ENCODE results near the gene EIF4A2.
A peak's percentile ranks its signal among the peaks of the same experiment; 100 is the strongest.

EIF4A2 gene

DNA sequence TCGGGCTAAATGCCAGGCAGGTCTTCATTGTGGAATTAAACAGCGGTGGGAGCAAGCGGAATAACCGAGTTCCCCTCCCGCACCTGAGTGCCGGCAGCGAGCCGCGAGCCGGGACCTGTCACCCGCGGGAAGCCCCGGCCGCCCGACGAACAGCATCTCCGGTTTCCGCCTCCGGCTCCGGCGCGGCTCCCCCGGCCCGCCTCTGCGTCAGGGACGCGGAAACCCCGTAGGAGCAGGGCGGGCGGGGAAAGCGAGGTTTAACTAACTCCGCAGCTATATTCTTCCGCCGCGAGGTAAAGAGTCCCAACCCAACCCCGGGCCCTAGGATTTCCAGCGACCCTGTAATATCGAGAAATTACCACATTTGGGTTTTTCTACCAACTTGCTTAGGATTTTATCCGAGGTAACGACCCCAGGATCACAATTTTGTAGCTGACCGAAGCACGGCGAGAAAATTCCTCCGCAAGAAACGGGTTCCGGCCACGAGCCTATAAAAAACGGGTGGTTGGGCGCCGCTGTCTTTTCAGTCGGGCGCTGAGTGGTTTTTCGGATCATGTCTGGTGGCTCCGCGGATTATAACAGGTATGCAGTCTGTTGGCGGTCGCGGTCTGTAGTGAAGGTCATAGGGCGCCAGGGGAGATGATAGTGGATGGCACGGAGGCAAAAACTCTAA is at the start of gene EIF4A2:
EIF4A2 (plus strand) TSS at position 520 of the 673 bp plus-strand sequence; CDS start at position 554, 34 bp downstream.
- DNase-seq: peak; percentile 81

- DNase-seq: no peak
Observed at GRCh38 chr3:186742618-186743380, 40.6 kb upstream of the EIF4A2 start.

DNA sequence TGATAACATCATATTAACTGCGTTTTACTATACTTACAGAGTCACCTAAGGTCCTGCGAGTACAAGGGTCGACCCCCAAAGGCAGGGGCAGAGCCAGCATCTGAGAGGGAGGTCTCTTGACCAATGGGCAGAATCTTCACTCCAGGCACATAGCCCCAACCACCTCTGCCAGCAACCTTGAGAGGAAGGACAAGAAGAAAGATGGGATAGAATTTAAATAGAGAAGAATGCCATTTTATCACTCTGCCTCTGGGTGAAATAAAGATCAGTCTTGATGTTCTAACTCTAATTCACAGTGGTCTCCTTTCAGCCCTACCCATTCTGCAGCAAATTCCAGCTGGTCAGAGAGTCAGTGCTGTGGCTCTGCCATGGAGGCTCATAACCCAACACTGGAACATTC is 39.7 kb upstream of the EIF4A2 start:
- no peak for DNase-seq

GRCh38 chr3:186746008-186746407 is 37.4 kb upstream of the EIF4A2 start:
- DNase-seq: peak; percentile 93

GRCh38 chr3:186750316-186750715 is 33.1 kb upstream of the EIF4A2 start:
- no peak for DNase-seq

DNA sequence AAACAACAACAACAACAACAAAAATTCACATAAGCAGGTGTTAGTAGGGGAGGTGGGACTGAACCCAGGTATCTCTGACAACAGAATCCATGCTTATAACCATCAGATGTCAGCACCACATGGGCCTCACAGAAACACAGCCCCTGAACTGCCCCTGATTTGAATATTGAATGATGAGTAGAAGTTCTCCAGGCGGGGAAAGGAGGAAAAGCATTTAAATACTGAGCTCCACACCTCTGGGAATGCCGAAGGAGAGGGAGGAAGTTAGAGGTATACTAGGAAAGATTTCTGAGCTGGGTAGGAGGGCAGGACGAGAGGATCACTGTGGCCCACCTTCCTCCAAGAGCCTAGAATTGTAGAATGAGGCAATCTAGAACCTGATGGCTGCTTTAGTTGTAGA is 31.9 kb upstream of the EIF4A2 start:
- DNase-seq: no peak

GRCh38 chr3:186754006-186754405 is 29.4 kb upstream of the EIF4A2 start:
- no peak for DNase-seq

- DNase-seq: no peak
Observed at GRCh38 chr3:186754871-186755270, 28.5 kb upstream of the EIF4A2 start.

DNA sequence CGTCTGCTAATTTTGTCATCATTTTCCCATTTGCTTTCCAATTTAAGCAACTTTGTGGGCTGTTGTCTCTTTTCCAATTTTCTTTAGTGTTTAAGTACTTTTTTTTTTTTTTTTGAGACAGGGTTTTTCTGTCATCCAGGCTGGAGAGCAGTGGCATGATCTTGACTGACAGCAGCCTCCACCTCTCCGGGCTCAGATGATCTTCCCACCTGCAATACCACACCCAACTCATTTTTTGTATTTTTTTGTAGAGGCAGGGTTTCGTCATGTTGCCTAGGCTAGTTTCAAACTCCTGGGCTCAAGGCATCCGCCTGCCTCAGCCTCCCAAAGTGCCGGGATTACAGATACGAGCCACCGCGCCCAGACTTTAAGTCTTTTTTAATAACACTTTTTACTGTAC is 26.2 kb upstream of the EIF4A2 start:
- DNase-seq: no peak

DNA sequence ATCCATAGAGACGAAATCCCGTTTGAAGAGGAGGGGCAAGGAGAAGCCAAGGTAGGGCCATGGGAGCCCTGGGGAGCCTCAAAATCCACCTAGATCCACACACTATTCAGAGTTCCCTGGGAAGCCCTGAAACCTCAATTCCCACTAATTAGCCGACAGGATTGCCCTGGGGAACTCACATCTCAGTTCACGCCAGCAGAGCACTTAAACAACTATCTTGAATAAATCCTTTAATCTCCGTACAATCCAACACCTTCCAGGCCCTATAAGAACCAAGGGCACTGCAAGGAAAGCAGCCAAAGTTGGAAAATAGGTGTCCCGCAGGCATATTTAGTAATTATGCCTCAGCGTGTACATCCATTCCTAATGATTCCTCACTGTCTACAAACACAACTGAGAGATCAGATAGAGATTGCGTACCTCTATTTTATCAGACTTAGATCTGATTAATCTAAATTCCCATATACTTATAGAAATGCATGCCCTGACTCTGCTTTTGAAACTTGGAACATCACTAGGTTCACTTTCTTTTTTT is 25.6 kb upstream of the EIF4A2 start:
- no peak for DNase-seq

DNA sequence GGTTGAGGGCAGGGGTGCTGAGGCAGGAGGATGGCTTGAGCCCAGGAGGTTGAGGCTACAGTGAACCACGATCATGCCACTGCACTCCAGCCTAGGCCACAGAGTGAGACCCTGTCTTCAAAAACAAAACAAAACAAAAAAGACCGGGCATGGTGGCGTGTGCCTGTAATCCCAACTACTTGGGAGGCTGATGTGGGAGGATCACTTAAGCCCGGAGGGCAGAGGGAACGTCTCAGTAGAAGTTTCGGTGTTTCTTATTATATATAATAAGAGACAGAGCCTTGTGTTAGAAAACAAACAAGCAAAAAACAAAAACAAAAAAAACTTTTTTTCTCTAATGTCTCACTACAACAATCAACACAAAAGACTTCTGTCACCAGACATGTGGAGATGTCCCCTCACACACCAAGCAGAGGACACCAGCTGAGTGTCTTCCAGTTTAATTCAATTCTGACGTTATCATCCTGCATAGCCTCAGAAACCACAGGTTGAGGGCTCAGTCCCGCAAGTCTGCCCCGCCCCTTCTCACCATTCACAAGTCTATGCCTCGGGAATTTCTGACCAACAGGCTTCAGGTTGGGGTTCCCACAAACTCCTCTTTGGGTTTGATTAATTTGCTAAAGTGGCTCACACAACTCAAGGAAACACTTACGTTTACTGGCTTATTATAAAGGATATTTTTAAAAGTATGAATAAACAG is 24.0 kb upstream of the EIF4A2 start:
- DNase-seq: peak; percentile 8

GRCh38 chr3:186760141-186760833 is 23.1 kb upstream of the EIF4A2 start:
- DNase-seq: peak; percentile 25

DNA sequence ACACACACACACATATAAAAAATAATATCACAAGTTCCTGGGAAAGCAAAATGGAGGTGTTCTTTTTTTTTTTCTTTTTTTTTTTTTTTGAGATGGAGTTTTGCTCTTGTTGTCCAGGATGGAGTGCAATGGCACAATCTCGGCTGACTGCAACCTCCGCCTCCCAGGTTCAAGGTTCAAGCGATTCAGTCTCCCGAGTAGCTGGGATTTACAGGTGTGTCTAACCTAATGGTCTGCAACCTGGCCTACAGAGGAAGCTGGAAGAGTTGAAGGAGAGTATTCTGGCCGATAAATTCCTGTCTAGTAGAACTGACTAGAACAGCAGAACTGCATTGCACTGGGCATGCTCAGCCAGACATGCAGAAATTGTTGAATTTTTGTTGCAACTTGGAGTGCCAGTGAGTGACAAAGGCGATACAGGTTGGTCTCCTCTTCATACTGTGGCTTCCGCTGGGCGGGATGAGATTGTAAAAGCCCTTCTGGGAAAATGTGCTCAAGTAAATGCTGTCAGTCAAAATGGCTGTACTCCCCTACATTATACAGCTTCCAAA is 22.4 kb upstream of the EIF4A2 start:
- no peak for DNase-seq

- DNase-seq: no peak
Observed at GRCh38 chr3:186772281-186772694, 11.1 kb upstream of the EIF4A2 start.

DNA sequence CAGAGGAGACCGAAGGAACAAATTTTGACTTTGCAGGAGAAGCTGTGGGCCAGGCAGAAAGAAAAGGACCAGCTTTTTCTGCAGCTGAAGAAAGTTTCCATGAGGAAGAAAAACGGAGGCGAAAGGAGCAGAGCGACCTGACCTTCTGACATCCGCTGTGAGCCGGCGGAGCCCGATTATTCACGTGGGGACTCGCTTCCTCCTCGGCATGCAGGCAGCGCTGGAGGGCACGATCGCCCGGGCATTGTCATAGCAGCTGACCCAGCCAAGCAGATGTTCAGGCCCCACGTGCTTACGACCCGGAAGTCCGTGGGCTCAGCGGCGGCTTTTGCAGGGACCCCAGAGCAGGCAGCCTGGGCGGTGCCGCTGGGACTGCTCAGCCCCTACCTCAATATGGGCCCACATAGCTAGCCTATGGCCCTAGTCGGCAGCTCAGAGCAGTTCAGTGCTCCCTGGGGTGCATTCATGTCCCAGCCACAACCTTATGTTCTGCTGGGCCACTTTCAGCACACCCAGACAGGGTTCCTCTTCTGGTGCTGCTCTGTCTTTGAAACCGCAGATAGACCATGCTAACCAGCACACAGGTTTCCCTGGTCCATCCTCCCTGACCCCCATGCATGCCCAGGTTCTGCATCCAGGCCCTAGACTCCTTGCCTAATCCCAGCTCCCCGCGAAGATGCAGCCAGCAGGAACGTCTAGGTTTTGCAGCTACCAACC is 10.5 kb upstream of the EIF4A2 start:
- no peak for DNase-seq

DNA sequence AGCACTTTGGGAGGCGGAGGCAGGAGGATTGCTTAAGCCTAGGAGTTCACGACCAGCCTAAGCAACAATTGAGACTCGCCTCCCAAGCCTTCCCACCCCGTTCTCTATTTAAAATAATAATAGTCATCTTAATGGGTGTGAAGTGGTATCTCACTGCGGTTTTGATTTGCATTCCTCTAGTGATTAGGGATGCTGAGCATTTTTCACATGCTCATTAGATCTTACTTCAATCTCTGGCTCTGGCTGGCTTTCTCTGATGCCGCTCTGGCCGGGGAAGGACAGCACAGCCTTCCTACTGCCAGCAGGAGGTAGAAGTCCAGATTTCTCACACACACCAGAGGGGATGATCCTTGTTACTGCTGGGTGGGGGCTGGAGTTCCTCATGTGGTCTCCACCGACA is 7.4 kb upstream of the EIF4A2 start:
- DNase-seq: no peak

- DNase-seq: no peak
Observed at GRCh38 chr3:186779204-186779603, 4.2 kb upstream of the EIF4A2 start.

DNA sequence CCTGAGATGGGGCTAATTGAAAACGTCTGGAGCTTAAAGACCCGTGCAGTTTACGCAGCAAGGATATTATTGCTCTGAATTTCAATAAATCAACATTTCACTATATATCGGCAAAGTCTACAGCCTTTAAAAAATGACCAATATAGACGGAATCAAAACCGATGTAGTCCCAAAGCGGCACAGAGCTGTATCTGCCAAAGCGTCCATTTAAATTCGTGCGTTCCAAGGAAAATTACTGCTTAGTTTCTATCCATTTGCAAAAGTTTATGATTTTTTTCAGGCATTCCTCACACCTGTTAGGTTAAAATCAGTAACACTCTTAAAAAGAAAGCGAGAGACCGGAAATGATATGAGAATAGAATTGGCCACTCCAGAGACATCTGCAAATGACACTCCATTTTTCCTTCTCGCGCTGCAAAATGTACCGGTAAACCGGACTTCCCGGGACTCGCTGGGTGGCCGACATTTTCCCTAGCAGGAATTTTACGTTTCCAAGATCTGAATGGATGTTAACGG is 777 bp upstream of the EIF4A2 start:
- DNase-seq: no peak

GRCh38 chr3:186783731-186784515 is 546 bp downstream of the EIF4A2 start:
- peak; percentile 65 for DNase-seq

DNA sequence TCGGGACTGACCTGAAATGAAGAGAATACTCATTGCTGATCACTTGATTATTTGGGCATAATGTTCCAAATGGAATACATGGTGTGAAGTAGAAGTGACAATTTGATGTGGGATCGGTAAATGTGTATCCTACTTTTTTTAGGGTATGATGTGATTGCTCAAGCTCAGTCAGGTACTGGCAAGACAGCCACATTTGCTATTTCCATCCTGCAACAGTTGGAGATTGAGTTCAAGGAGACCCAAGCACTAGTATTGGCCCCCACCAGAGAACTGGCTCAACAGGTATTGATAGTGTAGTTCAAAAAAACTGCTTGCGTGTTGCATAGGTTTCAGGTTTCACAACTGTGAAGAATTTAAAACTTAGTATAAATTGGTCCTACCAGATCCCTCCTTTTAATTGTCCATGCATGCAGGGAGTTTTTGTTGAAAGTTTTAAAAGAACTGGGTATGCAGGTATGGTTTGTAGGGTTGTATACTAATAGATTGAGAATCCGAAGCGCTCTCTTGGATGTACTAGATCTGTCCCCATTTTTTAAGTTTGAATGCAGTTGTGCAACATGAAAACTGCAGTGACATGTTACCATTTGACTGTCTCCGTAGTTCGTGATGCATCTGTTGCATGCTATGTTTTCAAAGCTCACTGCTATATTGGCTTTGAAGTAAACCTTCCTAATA is 1.6 kb downstream of the EIF4A2 start:
- DNase-seq: no peak
